IPS-15b (cell line): ENCODE data around the gene PLA2G2C.
"Not testable (repeated sequence)": the region's sequence is repeated elsewhere in the genome, so short reads cannot be mapped to it uniquely, and the experiment has no call there.

Experiments used
- H3K27me3 ChIP-seq: one replicate; pipeline ENCODE4 v1.6.1; 2013; ENCODE audit warnings: low read length; ENCODE audit not compliant: control insufficient read depth, insufficient read depth
- H3K36me3 ChIP-seq: one replicate; pipeline ENCODE4 v1.6.1; 2013; ENCODE audit warnings: low read length; ENCODE audit not compliant: control insufficient read depth, insufficient read depth
- H3K4me1 ChIP-seq: one replicate; pipeline ENCODE4 v1.6.1; 2013; ENCODE audit warnings: mild to moderate bottlenecking, low read length; ENCODE audit not compliant: control insufficient read depth, insufficient read depth
- H3K4me3 ChIP-seq: one replicate; pipeline ENCODE4 v1.5.1; 2013; ENCODE audit warnings: low read depth, low read length
- H3K9ac ChIP-seq: one replicate; pipeline ENCODE4 v1.6.1; 2013; ENCODE audit warnings: low read depth, mild to moderate bottlenecking, low read length
- H3K9me3 ChIP-seq: one replicate; pipeline ENCODE4 v1.6.1; 2013; ENCODE audit warnings: mild to moderate bottlenecking, low read length; ENCODE audit not compliant: control insufficient read depth, insufficient read depth

PLA2G2C gene

DNA sequence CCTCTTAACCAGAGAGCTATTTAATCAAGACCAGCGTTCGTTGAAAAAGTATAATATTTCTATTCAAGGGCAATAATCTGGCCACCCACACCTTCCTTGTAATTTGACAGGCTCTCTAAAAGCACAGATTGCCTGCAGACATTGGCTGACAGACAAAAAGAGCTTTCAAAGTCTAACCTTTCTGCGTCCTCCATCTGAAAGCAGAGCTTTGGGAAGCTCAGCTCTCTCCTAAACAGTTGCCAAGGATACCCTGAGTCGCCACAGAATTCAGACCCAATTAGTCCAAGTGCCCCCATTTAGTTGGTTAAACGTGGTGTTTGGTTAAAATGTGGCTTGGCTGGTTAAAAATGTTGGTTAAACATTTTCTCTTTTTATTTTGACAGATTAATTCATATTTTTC, 33.7 kb upstream of the PLA2G2C start:
- H3K4me1 ChIP-seq, result peaks cover 4% of the 10 kb centered on the region
- no peaks in the 10 kb centered on the region for H3K36me3 ChIP-seq
- peaks cover 5% of the 10 kb centered on the region for H3K9me3 ChIP-seq
- peaks cover 25% of the 10 kb centered on the region for H3K27me3 ChIP-seq
- H3K9ac ChIP-seq, result no peak overlapping the region
- H3K4me3 ChIP-seq, result no peak overlapping the region

DNA sequence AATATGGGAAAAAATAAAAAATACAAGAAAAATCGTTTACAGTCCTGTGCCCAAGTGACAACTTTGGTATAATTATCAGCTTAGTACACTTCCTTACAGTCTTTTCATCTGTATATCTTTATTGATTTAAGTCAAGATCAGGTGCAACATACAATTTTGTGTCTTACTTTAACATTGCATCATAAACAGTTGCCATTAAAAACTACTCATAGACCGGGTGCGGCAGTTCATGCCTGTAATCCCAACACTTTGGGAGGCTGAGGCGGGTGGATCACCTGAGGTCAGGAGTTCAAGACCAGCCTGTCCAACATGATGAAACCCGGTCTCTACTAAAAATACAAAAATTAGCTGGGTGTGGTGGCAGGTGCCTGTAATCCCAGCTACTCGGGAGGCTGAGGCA, 32.7 kb upstream of the PLA2G2C start:
- not testable (repeated sequence) for H3K4me3 ChIP-seq
- H3K27me3 ChIP-seq, result peaks cover 16% of the 10 kb centered on the region

GRCh38 chr1:20216574-20216973, 30.3 kb upstream of the PLA2G2C start:
- Histone ChIP-seq H3K27me3 (peaks cover 2% of the 10 kb centered on the region), H3K36me3 (no peaks in the 10 kb centered on the region), H3K9me3 (peaks cover 5% of the 10 kb centered on the region), H3K9ac (no peak overlapping the region), H3K4me1 (no peaks in the 10 kb centered on the region), H3K4me3 (no peak overlapping the region)

More for the DNA sequence above, 32.7 kb upstream of the PLA2G2C start:
- H3K36me3 ChIP-seq, H3K9me3 ChIP-seq, H3K9ac ChIP-seq, H3K4me1 ChIP-seq: not testable (repeated sequence)

DNA sequence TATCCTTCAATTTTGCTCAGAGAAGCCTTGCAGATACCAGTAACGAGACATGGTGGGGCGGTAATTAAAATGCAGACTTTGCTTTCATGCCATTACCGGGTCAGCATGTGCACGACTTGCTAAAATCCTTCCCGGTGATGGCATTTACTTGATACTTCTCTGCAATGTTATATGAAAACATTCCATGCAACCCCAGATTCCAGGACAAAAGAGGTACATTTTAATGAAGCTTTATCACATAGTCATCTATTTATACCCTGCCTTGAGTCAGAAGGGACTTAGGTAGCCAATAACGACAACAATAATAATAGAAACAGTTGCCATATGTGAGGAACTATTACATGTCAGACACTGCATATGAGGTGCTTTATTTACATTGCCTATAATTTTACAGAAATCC, 29.4 kb upstream of the PLA2G2C start:
- Histone ChIP-seq H3K36me3 (no peaks in the 10 kb centered on the region), H3K4me1 (no peaks in the 10 kb centered on the region), H3K4me3 (no peak overlapping the region), H3K27me3 (peaks cover 2% of the 10 kb centered on the region), H3K9me3 (peaks cover 5% of the 10 kb centered on the region), H3K9ac (no peak overlapping the region)

DNA sequence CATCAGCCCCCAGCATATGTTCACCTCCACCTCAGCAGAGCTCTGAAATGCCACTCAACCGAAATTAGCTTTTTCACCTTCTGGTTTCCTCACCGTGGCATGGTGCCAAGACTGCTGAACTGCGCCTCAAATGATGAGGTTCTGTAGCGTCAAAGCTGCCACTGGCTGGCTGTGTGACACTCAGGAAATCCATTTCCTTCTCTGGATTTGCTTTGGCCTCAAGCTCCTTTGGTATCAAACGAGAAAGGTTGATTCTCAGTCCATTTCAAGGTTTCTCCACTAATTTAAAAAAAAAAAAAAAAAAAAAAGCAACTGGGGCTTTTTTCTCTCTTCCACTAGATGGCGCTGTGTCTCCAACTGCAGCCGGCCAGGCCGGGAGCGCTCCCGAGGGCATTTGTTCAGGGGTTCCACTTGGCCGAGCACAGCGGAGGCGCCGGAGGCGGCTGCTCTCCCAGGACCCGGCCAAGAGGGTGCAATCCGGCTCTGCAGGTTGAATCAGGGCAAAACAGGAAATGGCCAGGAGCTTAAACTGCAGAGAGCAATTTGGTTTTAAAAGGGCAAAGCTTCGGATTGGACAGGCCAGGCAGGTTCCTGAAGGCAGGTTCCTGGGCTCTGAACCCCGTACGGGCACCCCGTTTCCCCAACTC, 26.5 kb upstream of the PLA2G2C start:
- Histone ChIP-seq H3K4me1 (no peaks in the 10 kb centered on the region), H3K27me3 (peaks cover 2% of the 10 kb centered on the region), H3K4me3 (peak overlapping the region; percentile 18), H3K36me3 (no peaks in the 10 kb centered on the region), H3K9ac (no peak overlapping the region), H3K9me3 (peaks cover 5% of the 10 kb centered on the region)

DNA sequence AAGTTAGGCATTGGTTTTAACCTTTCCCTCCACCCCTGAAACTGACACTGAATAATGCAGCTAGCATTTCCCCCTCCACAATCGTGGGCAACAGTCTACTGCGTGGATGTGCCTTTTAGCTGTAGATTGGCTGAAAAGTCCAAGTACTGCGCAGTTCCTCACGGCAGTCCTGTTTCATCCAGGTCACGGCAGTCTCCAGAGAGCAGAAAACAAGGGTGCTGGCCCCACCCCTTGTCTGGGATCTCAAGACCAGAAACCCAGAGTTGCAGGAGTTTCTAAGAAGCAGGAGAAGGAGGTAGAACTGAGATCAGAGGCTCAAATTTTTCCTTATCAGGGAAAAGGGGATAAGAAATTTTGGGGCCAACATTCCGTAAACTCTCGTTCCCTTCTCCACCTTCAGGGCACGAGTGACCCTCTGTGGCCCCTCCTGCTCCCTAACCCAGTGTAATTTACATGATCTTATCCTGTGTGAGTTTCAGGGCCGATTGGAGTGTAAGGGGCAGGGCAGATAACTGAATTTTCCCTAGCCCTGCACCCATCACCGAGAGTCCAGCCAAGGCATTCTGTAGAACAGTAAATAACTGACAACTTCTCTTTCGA, 25.9 kb upstream of the PLA2G2C start:
- no peaks in the 10 kb centered on the region for H3K4me1 ChIP-seq
- peaks cover 2% of the 10 kb centered on the region for H3K27me3 ChIP-seq
- H3K9me3 ChIP-seq, result peaks cover 5% of the 10 kb centered on the region
- H3K9ac ChIP-seq, result no peak overlapping the region
- H3K36me3 ChIP-seq, result no peaks in the 10 kb centered on the region
- H3K4me3 ChIP-seq, result no peak overlapping the region

- Histone ChIP-seq H3K4me1 (no peaks in the 10 kb centered on the region), H3K4me3 (no peak overlapping the region), H3K9ac (no peak overlapping the region), H3K27me3 (peaks cover 2% of the 10 kb centered on the region), H3K9me3 (peaks cover 4% of the 10 kb centered on the region), H3K36me3 (no peaks in the 10 kb centered on the region)
Observed at GRCh38 chr1:20211511-20211931, 25.2 kb upstream of the PLA2G2C start.

- H3K27me3 ChIP-seq, result peaks cover 2% of the 10 kb centered on the region
- no peak overlapping the region for H3K9ac ChIP-seq
- no peaks in the 10 kb centered on the region for H3K9me3 ChIP-seq
- H3K4me3 ChIP-seq, result no peak overlapping the region
- H3K4me1 ChIP-seq, result no peaks in the 10 kb centered on the region
- no peaks in the 10 kb centered on the region for H3K36me3 ChIP-seq
Observed at GRCh38 chr1:20210736-20211460, 24.6 kb upstream of the PLA2G2C start.

GRCh38 chr1:20209471-20209870, 23.2 kb upstream of the PLA2G2C start:
- no peak overlapping the region for H3K4me3 ChIP-seq
- H3K36me3 ChIP-seq, result no peaks in the 10 kb centered on the region
- no peaks in the 10 kb centered on the region for H3K9me3 ChIP-seq
- no peaks in the 10 kb centered on the region for H3K27me3 ChIP-seq
- H3K4me1 ChIP-seq, result no peaks in the 10 kb centered on the region
- H3K9ac ChIP-seq, result no peak overlapping the region

DNA sequence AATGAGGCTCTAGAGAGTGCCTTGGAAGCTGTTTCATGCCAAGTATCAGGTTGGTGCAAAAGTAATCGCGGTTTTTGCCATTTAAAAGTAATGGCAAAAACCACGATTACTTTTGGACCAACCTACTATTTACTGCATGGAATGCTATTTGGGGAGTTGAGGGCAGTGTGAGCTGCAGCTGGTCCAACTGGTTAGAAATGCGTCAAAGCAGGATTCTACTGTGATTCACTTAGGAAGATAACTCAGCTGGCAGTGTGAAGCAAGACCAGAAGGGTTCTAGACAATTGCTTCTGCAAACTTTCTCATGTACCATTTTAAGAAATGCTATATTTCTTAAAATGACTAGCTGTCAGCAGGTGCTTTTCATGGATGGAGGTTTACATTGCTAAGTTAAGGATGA, 21.2 kb upstream of the PLA2G2C start:
- no peaks in the 10 kb centered on the region for H3K9me3 ChIP-seq

GRCh38 chr1:20202166-20202565, 15.8 kb upstream of the PLA2G2C start:
- H3K9ac ChIP-seq, result no peak overlapping the region
- H3K4me1 ChIP-seq, result no peaks in the 10 kb centered on the region
- H3K9me3 ChIP-seq, result no peaks in the 10 kb centered on the region
- H3K4me3 ChIP-seq, result no peak overlapping the region
- H3K27me3 ChIP-seq, result peaks cover 2% of the 10 kb centered on the region
- H3K36me3 ChIP-seq, result no peaks in the 10 kb centered on the region

More for the DNA sequence above, 21.2 kb upstream of the PLA2G2C start:
- Histone ChIP-seq H3K36me3 (no peaks in the 10 kb centered on the region), H3K4me1 (no peaks in the 10 kb centered on the region), H3K9ac (no peak overlapping the region), H3K27me3 (no peaks in the 10 kb centered on the region), H3K4me3 (no peak overlapping the region)

GRCh38 chr1:20200966-20201365, 14.6 kb upstream of the PLA2G2C start:
- Histone ChIP-seq H3K4me1 (no peaks in the 10 kb centered on the region), H3K27me3 (peaks cover 2% of the 10 kb centered on the region), H3K9me3 (no peaks in the 10 kb centered on the region), H3K36me3 (no peaks in the 10 kb centered on the region), H3K9ac (no peak overlapping the region), H3K4me3 (no peak overlapping the region)
